Measurements from ENCODE around the gene ROPN1L.

Gene ROPN1L

DNA sequence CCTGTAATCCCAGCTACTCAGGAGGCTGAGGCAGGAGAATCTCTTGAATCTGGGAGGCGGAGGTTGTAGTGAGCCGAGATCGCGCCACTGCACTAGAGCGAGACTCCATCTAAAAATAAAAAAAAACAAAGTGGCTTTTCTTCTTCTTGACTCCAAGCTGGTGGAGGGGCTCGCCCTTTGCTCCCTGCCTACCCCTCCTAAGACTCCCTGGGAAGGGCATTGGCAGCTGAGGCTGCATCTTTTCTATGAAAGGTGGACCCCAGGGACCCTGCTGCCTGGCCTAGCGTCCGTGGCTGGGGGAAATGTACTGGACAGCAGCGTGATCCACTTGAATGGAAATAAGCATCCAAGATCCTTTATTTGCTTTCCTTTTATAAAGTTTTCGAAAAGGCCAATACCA is 24.0 kb downstream of the ROPN1L start:
- DNase-seq (ENCODE audit: extremely low spot score), result no peak
- ChIA-PET POLR2A (no interaction called here), CTCF (interaction anchor here (0.7 to 1.5 kb wide), 2 partner anchors 12 to 224 kb away, joined by 3 to 7 read pairs; no protein-coding TSS in a partner anchor)
- TF ChIP-seq, protein P1, sequence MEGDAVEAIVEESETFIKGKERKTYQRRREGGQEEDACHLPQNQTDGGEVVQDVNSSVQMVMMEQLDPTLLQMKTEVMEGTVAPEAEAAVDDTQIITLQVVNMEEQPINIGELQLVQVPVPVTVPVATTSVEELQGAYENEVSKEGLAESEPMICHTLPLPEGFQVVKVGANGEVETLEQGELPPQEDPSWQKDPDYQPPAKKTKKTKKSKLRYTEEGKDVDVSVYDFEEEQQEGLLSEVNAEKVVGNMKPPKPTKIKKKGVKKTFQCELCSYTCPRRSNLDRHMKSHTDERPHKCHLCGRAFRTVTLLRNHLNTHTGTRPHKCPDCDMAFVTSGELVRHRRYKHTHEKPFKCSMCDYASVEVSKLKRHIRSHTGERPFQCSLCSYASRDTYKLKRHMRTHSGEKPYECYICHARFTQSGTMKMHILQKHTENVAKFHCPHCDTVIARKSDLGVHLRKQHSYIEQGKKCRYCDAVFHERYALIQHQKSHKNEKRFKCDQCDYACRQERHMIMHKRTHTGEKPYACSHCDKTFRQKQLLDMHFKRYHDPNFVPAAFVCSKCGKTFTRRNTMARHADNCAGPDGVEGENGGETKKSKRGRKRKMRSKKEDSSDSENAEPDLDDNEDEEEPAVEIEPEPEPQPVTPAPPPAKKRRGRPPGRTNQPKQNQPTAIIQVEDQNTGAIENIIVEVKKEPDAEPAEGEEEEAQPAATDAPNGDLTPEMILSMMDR (IDR thresholded peaks at IDR 0.05; ENCODE audit: control extremely low read depth, extremely low read depth, low read depth, missing control alignments), result no peak

DNA sequence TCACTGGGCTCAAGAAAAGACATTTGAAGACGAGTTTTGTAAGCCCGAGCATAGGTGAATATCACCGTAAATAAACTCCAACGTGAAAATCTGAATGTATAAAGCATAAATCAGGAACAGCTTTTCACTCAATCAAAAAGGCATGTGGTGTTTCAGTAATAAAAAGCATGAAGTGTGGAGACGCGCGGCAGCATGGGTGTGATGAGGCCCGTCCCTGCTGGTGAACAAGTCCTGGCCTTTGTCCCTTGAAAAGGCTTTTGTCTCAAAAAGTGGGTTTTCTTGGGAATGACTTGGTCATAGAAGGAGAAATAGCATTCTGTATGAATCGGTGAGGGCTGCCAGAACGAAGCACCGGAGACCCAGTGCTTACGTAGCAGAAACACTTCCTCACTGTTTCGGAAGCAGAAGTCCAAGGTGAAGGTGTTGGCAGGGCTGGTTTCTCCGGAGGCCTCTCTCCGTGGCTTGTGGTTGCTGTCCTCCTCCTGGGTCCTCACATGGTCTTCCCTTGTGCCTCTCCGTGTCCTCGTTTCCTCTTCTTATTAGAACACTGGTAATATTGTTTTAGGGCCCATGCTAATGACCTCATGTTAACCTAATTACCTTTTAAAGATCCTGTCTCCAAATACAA is 24.9 kb downstream of the ROPN1L start:
- TF ChIP-seq, protein P1 (IDR thresholded peaks at IDR 0.05; ENCODE audit: control extremely low read depth, extremely low read depth, low read depth, missing control alignments), result no peak
- DNase-seq (ENCODE audit: extremely low spot score), result no peak
- CTCF ChIA-PET, result interaction anchor here (0.7 to 1.5 kb wide), 2 partner anchors 13 to 223 kb away, joined by 3 to 7 read pairs; no protein-coding TSS in a partner anchor
- POLR2A ChIA-PET, result no interaction called here

DNA sequence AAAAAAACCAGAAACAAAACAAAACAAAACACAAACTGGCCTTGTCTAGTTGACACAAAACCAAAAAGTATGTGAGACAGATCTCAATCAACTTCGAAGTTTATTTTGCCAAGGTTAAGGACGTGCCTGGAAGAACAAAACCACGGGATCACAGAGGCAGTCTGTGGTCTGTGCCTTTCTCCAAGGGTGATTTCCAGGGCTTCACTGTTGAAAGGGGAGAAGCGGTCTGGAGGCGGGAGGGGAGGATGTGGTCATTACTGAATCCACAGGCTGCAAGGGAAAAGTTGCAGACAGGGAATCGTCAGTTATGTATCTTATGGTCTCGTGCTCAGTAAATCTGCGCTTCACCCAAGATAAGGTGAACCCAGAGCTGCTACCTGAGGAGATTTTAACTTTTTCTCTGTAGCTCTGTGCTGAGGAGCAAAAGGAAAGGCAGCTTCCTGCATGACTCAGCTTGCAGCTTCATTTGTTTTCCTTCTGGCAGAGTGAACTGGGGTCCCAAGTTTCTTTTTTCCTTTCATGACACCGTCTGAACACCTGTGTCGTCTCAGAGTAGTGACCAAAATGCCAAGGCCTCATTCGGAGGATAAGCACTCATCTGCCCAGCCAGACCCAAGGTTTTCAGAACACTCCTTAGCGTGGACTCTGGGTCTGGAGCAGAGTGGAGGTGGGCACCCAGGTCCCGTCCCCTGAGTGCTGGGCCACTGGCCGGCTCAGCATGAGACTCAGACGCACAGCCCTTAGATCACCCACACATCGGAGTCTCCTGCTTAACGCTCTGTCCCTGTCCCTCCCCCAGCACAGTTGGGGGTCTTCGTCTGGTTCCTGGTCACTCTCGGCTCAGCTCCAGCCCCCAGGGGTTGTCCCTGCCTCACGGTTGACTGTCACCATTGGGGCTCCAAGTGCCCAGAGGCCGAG is 25.9 kb downstream of the ROPN1L start:
- POLR2A ChIA-PET, result no interaction called here

DNA sequence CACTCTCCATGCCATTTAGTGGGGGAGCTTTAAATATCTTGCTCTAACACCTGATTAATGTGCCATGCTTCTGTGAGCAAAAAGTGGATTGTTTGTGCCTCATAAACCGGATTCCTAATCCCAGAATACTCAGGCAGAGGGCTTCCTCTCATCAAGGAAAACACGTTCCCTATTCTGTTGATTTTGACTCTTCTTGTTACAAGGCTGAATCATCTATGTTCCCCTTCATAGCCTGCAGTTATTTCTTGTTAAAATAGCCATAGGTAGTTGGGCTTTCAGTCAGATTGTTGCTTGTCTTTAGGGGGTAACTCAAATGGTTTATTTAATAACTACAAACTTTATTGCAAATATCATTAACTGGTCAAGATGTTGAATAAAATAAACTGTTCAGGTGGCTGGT is 26.6 kb downstream of the ROPN1L start:
- CTCF ChIA-PET, result interaction anchor here (1.4 to 2.5 kb wide), 3 partner anchors 12 to 22 kb away, joined by 3 to 11 read pairs (median 4); no protein-coding TSS in a partner anchor
- POLR2A ChIA-PET, result no interaction called here
- no peak for DNase-seq (ENCODE audit: extremely low spot score)
- TF ChIP-seq, protein P1 (IDR thresholded peaks at IDR 0.05; ENCODE audit: control extremely low read depth, extremely low read depth, low read depth, missing control alignments), result no peak

More for the DNA sequence above, 25.9 kb downstream of the ROPN1L start:
- TF ChIP-seq, protein P1 (IDR thresholded peaks at IDR 0.05; ENCODE audit: control extremely low read depth, extremely low read depth, low read depth, missing control alignments), result no peak
- DNase-seq (ENCODE audit: extremely low spot score), result no peak
- CTCF ChIA-PET, result interaction anchor here (0.9 to 2.5 kb wide), 3 partner anchors 12 to 160 kb away, joined by 3 to 11 read pairs (median 3); no protein-coding TSS in a partner anchor

DNA sequence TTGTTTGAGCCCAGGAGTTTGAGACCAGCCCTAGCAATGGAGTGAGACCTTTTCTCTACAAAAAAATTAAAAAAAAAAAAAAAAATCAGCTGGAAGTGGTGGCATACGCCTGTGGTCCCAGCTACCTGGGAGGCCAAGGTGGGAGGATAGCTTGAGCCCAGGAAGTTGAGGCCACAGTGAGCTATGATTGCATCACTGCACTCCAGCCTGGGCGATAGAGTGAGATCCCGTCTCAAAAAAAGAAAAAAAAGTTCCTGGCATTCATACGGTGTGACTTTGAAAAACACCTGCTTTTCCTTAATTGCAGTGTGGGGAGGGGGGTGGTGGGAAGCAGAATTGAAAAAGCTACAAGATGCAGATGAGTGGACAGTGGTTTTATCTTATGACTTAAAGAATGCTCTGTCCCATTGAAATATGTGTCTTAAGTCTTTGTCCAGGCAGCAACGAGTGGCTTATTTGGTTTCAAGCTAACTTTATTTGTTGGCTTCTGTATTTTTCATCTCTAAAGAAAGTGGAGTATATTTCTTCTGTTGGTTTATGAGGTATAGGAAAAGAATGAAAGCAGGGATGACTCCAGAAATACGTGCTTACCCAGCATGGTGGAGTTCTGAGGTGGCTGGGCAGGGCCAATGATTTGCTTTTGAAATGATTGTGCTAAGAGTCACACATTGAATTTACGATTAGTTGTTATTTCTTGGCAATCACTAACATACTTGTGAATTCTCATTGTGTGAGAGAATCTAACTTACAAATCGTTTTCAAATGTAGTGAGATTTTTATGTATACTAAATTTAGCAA is 27.8 kb downstream of the ROPN1L start:
- ChIA-PET CTCF (interaction anchor here (0.6 to 2.5 kb wide), 4 partner anchors 10 to 105 kb away, joined by 3 to 11 read pairs (median 4); no protein-coding TSS in a partner anchor), POLR2A (no interaction called here)
- no peak for DNase-seq (ENCODE audit: extremely low spot score)
- TF ChIP-seq, protein P1 (IDR thresholded peaks at IDR 0.05; ENCODE audit: control extremely low read depth, extremely low read depth, low read depth, missing control alignments), result no peak

DNA sequence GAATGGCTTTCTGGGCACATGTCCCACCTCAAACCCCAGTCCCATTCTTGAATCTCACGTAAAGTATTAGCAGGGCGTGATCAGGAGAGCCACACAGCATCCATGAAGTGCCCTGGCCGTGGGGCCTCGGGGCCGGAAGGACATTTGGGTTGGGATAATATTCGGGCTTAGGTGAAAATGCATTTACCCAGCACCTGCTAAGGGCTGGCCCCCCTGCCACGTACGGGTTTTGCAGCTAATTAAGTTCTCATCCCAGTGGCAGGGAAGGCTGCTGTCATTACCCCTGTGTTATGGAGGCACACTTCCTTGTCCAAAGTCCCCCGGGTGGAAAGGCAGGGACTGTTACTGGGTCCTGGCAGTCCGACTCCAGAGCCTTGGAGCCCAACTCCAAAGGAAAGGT is 29.0 kb downstream of the ROPN1L start:
- no peak for DNase-seq (ENCODE audit: extremely low spot score)
- TF ChIP-seq, protein P1 (IDR thresholded peaks at IDR 0.05; ENCODE audit: control extremely low read depth, extremely low read depth, low read depth, missing control alignments), result no peak
- ChIA-PET CTCF (no interaction called here), POLR2A (no interaction called here)
